Measurements from ENCODE around the gene MAGEA3. TPM values are rescaled to one million over a fixed set of nuclear protein-coding genes. Genes with fewer than 3 reads are reported as not detected.
"Not testable (repeated sequence)": the region's sequence is repeated elsewhere in the genome, so short reads cannot be mapped to it uniquely, and the experiment has no call there.

Gene MAGEA3
- total and polyA plus RNA-seq, 2 donors (not counting 1 experiment from before 2014, with no cell fraction given), result not detected

DNA sequence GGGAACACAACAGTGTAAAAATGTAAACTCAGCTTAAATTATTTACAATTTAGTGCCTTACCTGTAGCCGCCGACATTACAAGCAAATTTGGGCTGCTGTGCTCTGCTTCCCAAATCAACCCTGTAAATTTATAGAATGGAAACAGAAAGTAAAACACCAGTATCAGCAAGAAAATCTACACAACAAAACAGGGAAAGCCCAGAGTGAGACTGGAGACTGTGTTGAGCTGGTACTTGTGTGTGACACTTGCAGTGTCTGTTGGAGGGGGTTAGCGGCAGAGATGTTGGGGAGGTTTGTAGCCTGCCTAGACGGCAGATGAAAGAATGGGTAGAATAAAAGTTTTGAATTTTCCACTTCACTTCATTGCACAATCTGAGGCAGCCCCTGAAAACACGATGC, 14.6 kb downstream of the MAGEA3 start:
- H3K4me1 Mint-ChIP-seq; H3K36me3 ChIP-seq (replicated peaks in 1 of 2; ENCODE audit: control extremely low read depth in 1 of 2, control insufficient read depth in 1 of 2, extremely low read depth in 1 of 2, insufficient read depth in 2 of 2, low read length in 1 of 2); H4K20me1 ChIP-seq (ENCODE audit: control insufficient read depth, insufficient read depth, low read length, poor library complexity, severe bottlenecking); CTCF ChIA-PET; H3K9ac ChIP-seq (ENCODE audit: low read length); H3K4me3 ChIP-seq (ENCODE audit: control extremely low read depth in 1 of 5, extremely low read depth in 1 of 5, insufficient read depth in 1 of 5, low read depth in 2 of 5, low read length in 4 of 5); H3K27me3 ChIP-seq (replicated peaks in 1 of 4; ENCODE audit: control extremely low read depth in 1 of 4, control insufficient read depth in 3 of 4, insufficient read depth in 4 of 4, low read length in 3 of 4); H3K27ac Mint-ChIP-seq; H3K27ac ChIP-seq (ENCODE audit: low read length in 2 of 2); H3K4me1 ChIP-seq (ENCODE audit: control insufficient read depth in 2 of 2, insufficient read depth in 2 of 2, low read length in 2 of 2); H3K4me2 ChIP-seq (replicated peaks; ENCODE audit: low read depth, low read length, poor library complexity, severe bottlenecking); ATAC-seq (ENCODE audit: low read depth); H3K9me3 Mint-ChIP-seq (ENCODE audit: insufficient read depth); H3K9me3 ChIP-seq (ENCODE audit: control extremely low read depth in 1 of 3, control insufficient read depth in 2 of 3, insufficient read depth in 1 of 3, low read length in 2 of 3); DNase-seq; H3K4me3 Mint-ChIP-seq; H3K79me2 ChIP-seq (ENCODE audit: control insufficient read depth, insufficient read depth, low read length); POLR2A ChIA-PET; H3K27me3 Mint-ChIP-seq; H2AFZ ChIP-seq (ENCODE audit: insufficient read depth, low read depth, low read length, poor library complexity, severe bottlenecking); intact Hi-C loops (cut with micrococcal nuclease): not testable (repeated sequence)
- no CpG with 5 or more reads among the region's 5 CpGs for WGBS (ENCODE audit: insufficient coverage)

DNA sequence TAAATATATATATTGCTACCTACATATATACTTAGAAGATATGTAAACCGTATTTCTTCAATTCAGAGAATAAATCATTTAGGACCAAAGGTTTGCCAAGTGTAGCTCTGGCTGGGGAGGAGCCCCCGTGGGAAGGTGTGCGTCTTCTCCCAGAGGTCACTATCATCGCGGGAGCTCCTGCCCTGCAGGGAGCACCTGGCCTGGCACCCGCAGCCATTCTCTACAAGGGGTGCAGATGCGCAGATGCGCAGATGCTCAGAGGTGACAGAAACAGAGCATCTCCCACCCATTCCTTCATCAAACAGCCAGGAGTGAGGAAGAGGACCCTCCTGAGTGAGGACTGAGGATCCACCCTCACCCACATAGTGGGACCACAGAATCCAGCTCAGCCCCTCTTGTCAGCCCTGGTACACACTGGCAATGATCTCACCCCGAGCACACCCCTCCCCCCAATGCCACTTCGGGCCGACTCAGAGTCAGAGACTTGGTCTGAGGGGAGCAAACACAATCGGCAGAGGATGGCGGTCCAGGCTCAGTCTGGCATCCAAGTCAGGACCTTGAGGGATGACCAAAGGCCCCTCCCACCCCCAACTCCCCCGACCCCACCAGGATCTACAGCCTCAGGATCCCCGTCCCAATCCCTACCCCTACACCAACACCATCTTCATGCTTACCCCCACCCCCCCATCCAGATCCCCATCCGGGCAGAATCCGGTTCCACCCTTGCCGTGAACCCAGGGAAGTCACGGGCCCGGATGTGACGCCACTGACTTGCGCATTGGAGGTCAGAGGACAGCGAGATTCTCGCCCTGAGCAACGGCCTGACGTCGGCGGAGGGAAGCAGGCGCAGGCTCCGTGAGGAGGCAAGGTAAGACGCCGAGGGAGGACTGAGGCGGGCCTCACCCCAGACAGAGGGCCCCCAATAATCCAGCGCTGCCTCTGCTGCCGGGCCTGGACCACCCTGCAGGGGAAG, 15.5 kb downstream of the MAGEA3 start, which contains the start of gene MAGEA2B:
TSS of gene MAGEA2B (plus strand) at position 814 of the 973 bp plus-strand sequence. CDS start 2,479 bp downstream, outside the sequence.
- intact Hi-C loops (cut with micrococcal nuclease); H3K27ac ChIP-seq (ENCODE audit: low read length in 2 of 2); H3K4me1 Mint-ChIP-seq; H3K4me3 ChIP-seq (ENCODE audit: control extremely low read depth in 1 of 5, extremely low read depth in 1 of 5, insufficient read depth in 1 of 5, low read depth in 2 of 5, low read length in 4 of 5); H3K4me2 ChIP-seq (replicated peaks; ENCODE audit: low read depth, low read length, poor library complexity, severe bottlenecking); H3K27me3 Mint-ChIP-seq; H3K27me3 ChIP-seq (replicated peaks in 1 of 4; ENCODE audit: control extremely low read depth in 1 of 4, control insufficient read depth in 3 of 4, insufficient read depth in 4 of 4, low read length in 3 of 4); POLR2A ChIA-PET; CTCF ChIA-PET; DNase-seq; H3K9ac ChIP-seq (ENCODE audit: low read length); H3K9me3 Mint-ChIP-seq (ENCODE audit: insufficient read depth); H3K27ac Mint-ChIP-seq; H4K20me1 ChIP-seq (ENCODE audit: control insufficient read depth, insufficient read depth, low read length, poor library complexity, severe bottlenecking); ATAC-seq (ENCODE audit: low read depth); H3K36me3 ChIP-seq (replicated peaks in 1 of 2; ENCODE audit: control extremely low read depth in 1 of 2, control insufficient read depth in 1 of 2, extremely low read depth in 1 of 2, insufficient read depth in 2 of 2, low read length in 1 of 2); H3K79me2 ChIP-seq (ENCODE audit: control insufficient read depth, insufficient read depth, low read length); H3K4me3 Mint-ChIP-seq; H3K4me1 ChIP-seq (ENCODE audit: control insufficient read depth in 2 of 2, insufficient read depth in 2 of 2, low read length in 2 of 2); H2AFZ ChIP-seq (ENCODE audit: insufficient read depth, low read depth, low read length, poor library complexity, severe bottlenecking); H3K9me3 ChIP-seq (ENCODE audit: control extremely low read depth in 1 of 3, control insufficient read depth in 2 of 3, insufficient read depth in 1 of 3, low read length in 2 of 3): not testable (repeated sequence)
- no CpG with 5 or more reads among the region's 35 CpGs for WGBS (ENCODE audit: insufficient coverage)

Measured in B cell (primary cell).